DLD1 (cell line): ENCODE data around the gene ROBO1.

ENCODE experiments used
- in situ Hi-C: cut with HindIII; loops from 2 replicates; pipeline ENCODE4 v1.10.0; 2017; ENCODE audit warnings: low sequenced_read_pairs

The ROBO1 gene

DNA sequence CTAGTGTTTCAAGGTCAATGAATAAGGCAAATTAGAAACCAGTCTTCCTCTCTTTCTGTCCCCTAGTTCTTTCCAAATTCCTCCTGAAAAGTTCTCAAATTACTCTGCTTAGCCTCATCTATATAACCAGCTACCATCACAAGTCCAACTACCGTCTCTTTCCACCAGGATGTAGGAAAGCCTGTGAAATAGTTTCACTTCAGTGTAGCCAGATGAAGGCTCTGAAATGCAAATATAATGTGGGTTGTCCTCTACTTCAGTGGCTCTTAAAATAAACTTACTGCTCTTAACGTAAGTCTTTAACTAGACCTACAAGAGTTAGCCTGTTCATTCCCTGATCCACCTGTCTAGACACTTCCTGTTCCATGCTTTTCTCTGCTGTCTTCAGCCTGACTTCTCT is 827.7 kb downstream of the ROBO1 start:
- in situ Hi-C loops: no loop called here

DNA sequence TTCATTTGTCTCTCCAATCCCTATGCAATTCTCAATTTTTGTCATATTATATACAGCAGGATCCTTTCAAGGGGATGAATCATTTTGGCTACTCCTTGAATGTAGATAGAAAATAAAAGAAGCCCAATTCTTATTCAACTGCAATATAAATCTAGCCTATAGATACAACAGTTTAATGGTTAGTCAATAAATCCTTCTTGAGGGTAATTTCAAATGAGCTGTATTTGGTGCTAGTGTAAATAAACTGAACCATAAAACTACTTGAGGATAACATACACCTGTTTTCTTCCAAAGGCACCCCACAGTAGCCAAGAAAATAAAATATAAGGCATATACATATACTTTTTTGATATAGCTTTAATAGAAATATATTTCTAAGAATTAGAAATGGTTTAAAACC is 830.3 kb downstream of the ROBO1 start:
- in situ Hi-C loops: no loop called here

DNA sequence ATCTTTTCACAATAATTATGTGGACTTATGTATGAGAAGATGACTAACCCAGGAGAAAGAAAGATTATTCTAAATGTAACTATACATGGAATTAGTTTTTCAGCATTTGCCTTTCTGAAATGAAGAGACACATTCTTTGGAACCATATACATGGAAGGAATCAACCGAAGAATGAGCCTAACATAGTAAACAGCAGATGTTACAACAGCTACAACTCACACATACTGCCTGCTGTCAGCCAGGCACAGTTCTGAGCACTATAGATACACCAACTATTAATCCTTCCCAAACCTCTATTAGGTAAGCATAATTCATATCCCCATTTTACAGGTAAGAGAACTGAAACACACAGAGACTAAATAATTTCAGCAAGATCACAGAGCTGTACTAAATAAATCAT is 840.0 kb downstream of the ROBO1 start:
- in situ Hi-C loops: no loop called here

DNA sequence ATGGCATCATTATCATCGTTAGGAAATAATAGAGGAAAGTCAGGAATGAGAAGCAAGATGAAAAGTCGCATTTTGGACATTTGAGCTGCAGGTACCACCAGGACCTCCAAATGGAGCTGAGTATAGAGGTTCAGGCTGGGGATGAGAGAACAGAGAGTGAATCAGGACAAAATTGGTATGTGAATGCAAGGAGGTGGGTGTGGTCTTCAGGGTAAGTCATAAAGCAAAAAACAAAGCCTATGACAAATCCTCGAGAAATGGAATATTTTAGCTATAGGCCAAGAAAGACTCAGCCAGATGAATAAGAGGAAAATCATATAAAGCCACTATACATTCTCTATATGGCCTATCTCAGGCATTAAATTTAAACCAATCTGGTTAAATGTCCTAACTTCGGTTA is 841.3 kb downstream of the ROBO1 start:
- in situ Hi-C loops: no loop called here

DNA sequence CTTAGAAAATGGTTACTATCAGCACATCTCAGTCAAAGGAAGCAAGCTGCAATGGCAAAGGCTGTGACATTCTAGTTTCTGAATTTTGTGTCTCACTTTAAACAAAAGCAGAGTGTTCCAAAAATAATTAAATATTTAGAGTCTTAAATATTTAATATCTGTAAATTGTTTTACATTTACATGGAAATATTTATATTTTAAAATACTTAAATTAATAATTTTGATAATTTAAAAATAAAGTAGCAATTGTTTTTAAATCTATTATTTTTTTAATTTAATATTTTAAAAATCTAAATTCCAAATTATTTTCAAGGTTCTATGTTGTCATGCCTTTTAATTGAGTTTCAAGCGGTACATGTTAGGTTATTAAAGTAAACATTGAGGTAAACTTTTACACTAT is 843.1 kb downstream of the ROBO1 start:
- in situ Hi-C loops: no loop called here

DNA sequence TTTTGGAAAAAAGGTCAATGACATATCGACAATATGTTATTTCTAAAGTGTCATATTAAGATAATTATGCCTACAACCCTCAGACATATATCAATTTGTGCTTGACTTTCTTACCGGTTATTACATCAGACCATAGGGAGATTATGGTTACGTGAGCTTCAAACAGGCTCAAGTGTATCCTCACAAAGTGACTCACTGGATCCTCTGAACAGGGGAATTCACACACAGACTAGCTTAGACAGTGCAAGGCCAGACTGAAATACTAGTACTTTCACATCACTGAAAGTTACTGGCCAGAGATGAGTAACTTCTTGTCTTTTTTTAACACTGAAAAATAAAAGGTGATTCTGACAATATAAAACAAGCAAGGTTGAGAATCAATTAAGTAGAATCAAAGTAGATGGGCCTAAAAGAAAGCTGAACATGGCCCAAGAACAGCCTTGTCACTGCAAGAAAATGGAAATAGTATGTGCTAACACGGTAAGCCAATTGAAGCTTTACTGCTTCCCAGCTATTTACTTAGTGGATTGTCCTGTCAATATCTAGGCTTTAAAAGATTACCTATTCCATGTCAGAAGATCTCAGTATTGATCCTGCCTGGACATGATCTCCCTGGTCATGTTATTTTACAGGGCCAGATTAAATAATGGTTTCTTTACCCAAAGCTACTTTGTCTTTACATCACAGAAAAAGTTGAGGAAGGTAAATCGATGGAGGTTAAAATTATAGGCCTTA is 848.6 kb downstream of the ROBO1 start:
- in situ Hi-C loops: no loop called here

DNA sequence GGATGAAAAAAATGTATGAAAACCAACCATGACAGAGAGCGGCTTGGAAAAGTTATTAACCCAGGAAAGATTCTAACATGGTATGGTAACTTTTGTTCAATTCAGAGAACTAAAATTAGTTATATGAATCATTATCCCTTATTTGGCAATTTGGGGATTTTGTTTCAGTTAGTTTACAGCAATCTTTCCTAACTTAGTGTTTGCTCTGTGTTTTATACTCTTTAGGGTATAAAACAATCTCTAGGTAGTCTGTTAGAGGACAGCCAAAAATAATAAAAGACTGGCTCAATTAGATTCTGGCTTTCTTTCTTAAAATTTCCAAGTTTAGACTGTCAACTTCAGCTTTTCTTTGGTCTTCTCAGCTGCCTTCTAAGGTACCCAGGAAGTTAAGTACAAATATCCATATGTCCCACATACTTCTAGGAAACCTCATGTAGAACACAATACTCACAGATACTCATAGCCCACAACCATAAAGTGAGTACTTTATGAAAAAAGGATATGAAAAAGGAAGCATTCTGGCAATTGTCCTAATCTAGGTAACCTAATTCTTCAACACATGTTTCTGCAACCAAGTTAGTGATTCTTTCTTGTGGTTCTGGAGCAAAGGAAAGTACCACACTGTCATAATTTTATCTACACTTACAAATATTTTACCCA is 849.3 kb downstream of the ROBO1 start:
- in situ Hi-C loops: no loop called here

DNA sequence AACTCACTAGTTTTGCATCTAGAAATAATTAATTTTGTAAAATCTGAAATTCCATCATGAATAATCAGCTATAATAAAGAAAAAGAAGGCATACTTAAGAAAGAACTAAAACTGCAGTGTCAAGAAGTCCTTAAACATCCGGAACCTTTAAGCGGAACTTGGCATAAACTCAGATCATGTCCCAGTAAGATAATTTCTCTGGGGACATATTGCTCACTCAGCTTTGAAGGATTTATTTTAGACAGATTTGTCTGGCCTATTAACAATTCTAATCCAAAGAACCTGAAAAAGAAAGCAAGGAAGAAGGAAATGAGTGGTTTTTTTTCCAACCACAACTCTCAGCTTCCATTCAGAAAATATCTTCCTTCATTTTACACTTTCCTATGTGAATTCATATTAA is 850.3 kb downstream of the ROBO1 start:
- in situ Hi-C loops: no loop called here

DNA sequence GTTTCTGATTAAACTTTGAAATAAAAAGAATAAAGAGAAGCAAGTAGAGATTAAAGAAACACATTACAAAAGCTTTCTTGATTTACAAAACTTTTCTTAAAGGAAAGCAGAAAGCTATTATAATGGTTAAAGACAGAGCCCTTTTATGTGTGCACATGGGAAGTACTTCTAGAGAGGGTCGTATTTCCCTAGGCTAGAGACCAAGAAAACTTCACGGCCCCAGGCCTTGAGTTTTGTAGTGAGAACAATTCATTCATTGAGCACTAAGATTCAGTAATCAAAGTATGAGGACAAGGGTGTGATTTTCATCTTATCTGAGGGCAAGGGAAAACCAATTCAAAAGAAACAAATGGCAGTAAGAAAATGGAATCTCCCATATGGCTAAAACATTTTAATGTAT is 854.1 kb downstream of the ROBO1 start:
- in situ Hi-C loops: no loop called here

DNA sequence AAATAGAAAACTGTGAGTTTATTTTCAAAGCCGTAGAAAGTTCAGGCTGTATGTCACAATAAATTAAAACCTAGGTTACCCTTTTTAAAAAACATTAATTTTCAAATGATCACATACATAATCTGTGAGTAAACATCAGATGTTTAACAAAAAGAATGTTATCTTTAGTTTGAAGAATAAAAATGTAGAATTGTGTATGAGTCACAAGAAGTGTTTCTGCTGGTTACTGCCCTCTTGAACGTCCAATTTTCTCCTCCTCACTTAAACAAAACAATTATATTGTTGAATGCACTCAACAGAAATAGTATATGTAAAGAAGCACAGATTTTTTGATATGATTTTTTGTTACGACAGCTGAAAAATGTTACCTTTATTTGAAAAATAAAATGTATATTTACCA is 855.1 kb downstream of the ROBO1 start:
- in situ Hi-C loops: no loop called here

DNA sequence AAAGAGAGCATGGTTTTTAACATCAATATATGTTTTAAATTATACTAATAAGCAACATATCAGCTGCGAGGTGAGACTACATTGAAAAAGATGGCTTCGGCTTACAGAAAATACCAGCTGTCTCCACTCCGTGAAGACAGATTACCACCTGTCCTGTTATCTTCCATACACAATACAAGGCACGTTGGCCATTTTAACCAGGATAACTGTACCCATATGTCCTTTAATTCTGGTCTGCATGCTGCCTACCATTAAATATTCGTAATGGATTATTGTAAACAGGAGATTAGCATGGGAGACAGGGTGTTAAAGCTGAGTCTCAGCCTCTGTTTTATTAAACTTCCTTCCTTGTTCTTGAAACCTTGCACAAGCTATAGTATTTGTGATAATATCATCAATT is 855.5 kb downstream of the ROBO1 start:
- in situ Hi-C loops: no loop called here

DNA sequence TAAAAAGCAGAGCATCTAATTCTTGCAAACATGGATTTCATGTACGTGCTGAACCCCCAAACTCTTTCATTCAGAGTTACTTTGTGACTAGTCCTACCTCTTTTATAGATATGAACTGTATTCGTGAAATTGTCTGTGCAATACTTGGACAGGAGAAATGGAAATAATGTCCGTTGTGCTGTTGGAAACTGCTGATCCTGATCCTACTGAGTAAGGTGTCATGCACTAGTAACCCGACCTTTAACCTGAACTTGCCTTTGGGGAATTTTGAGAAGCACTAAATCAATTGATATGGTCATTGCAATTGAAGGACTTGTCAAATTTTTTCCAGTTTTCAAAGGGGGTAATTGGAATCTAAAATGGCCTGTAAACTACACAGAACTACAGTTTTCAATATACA is 856.4 kb downstream of the ROBO1 start:
- in situ Hi-C loops: no loop called here

DNA sequence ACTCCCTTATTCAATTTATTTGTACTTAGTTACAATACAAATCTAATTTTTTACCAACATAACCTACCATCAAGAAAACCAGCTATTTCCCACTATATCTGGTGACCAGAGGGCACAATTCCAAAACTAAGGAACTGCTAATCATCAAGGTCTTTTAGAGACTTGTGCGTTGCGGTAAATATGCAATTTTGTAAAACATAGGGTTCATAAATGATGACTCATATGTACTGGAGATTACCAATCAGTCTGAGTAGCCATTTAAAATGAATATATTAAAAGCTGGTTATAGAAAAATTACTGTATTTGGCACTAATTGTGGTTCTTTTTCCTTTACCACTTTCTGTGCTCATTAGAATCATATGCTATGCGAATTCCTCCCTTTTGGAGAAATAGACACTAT is 859.6 kb downstream of the ROBO1 start:
- in situ Hi-C loops: no loop called here

DNA sequence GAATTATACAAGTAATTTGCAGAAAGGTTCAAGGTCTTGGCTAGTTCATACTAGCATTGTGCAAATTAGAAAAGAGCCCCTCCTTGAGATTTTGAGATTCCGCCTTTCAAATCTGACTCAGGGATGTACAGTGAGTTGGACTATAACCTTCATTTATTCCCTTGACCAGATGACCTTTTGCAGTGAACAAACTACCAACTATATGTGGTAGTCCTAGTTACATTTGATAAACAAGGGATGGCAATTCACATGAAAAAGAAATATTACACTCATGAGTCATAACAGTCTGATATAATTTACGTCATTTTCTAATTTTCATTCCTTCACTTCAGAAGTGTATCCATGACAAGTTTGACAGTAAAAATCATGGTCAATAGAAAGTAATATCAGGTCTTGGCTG is 860.4 kb downstream of the ROBO1 start:
- in situ Hi-C loops: no loop called here

DNA sequence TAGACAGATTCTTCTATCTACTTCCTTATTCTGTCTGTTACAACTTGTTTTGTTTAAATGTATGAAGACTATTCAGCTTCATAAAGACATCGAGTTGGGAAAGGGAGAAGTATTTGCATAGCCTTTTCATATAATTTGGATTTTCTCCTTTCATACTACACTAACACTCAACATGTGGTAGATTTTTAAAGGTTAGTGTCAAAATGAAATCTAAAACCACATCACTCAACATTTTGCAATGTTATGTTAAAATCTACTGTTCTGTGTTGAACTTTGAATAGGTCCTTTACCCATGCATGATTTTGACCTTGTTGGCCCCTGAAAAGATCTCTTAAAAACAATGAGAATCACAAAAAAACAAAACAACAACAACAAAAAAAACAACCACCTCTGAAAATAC is 860.9 kb downstream of the ROBO1 start:
- in situ Hi-C loops: no loop called here

DNA sequence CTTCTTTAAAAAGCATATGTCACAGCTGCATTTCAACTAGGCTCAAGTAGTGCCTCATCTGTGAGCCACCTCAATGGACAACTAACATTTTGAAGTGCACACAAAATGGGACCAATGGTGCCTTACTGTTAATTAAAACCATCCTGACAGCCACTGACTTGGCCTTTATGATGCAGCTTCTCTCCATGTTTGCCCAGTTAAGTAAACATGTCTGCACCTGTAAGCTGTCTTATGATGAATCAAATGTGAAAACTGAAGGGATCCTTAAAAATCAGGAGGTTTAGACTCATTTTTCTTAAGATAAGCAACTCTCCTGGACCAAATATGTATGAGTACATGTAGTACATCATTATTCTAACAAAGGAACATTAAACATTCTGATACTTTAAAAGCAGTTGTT is 861.6 kb downstream of the ROBO1 start:
- in situ Hi-C loops: no loop called here

DNA sequence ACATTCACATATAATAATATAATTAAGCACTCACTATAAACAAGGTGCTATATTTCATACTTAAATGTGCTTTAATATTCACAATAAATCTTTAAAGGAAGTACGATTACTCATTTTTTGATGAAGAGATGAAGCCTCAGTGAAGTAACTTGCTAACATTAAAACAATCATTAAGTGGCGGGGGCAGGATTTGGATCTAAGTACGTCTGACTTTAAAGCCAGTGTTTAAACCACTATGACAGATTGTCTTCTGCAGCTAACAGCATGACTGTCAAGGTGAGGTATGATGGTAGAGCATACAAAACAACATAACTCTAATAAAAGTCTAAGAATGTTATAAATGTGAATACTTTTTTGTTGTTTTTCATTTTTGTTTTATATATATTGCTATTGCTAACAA is 862.1 kb downstream of the ROBO1 start:
- in situ Hi-C loops: no loop called here

DNA sequence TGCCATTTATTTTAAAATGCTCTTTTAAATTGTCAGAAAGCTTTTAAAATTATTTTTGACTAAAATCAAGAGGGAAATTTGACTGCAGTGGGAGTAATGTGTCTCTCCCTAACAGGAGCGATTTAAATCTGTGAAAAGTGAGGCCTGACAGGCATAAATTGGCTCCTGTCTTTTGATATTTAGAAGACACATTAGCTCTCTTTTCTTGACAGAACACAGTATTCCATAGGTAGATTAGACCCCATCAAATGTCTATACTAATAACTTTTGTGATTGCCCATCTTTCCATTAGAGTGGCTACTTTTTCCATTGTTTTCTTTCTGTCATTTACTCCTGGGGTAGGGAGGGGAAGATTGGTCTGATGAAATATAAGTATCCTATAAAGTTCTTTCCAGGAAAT is 866.3 kb downstream of the ROBO1 start:
- in situ Hi-C loops: no loop called here

DNA sequence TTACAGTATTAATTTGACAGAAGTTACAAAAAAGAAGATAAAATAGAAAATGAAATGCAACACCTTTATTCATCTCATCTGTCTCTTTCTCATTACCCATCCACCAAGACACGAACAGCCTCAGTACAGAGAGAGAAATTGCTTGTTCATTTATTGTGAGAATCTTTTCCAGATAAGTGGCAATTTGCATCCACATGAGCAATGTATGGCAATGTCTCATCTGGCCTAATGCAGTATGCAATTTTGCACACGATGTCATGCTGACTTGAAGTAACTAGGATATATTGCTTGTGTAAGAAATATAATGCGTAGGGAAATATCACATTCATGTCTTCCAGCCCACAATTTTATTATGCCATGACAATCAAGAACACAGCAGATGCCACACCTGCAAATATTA is 866.9 kb downstream of the ROBO1 start:
- in situ Hi-C loops: no loop called here

DNA sequence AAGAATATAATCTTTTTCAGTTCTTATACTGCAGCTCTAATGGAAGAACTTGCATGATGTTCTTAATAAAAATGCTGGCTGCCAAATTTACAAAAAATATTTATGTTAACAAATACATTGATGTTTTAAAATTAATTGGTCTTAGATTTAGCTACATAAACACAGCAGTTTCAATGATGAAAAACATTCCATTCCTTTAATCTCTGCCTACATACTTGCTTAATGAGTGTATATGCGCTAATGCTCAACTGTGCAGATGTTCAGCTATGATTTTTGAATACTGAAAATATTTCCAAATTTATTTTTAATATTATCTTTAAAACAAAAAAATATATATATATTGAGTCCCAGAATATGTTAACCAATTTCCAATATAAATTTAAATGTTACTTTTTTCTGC is 867.4 kb downstream of the ROBO1 start:
- in situ Hi-C loops: no loop called here

DNA sequence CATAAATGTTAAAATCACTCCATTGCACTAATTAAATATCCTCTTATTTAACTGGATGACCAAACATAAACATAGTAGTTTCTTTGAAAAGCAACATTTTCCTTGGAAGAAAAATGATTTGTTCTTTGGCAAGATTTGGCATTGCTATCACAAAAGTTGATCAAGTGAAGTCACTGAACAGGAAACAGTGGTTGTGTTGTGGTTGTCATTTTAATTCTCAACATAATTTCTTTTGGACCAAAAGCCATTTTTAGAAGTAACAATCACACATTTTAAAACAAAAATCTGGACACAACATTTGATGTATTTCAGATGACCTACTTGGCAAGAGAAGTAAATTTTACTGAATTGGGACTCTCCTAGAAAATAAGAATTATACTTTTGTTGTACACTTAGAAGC is 872.3 kb downstream of the ROBO1 start:
- in situ Hi-C loops: no loop called here

DNA sequence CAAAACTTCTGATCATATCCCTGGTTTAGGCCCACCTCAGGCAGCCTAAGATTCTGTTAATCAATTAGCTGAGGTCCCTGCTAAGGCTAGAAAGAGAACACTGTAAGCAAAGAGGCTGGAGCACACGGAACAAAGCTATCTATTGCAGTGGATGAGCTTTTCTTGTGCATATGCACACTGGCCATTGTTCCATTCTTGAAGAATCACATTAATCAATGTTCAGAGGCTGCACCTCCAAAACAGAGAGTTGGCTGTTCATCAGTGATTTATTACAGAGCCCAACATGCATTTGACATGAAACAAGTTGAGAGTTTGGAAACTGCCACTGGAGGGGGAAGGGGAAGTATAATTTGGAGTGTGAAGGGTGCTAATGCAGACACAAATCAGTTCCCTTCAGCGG is 873.0 kb downstream of the ROBO1 start:
- in situ Hi-C loops: no loop called here

DNA sequence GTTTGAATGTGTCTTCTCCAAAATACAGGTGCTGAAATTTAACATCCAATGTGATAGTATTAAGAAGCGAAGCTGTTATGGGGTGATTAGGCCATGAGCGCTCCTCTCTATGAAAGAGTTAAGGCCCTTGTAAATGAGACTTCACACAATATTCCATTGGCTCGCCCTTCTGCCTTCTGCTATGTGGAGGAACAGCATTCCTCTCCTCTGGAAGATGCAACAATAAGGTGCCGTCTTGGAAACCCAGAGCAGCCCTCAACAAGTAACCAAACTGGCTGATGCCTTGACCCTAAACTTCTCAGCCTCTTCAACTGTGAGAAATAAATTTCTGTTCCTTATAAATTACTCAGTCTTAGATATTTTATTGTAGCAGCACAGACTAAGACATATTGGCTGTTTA is 874.6 kb downstream of the ROBO1 start:
- in situ Hi-C loops: no loop called here
